K562 (cell line): ENCODE data around the gene CPLX1. TPM values are rescaled to one million over a fixed set of nuclear protein-coding genes. Genes with fewer than 3 reads are reported as not detected.
A peak's percentile ranks its signal among the peaks of the same experiment; 100 is the strongest.

Experiments used
- AFF4 ChIP-seq: sonication (generic); formaldehyde crosslinking; IDR thresholded peaks from 2 replicates; pipeline ENCODE4 v1.8.0; 2023; ENCODE audit warnings: mild to moderate bottlenecking, missing genetic modification reagents
- CEBPG ChIP-seq, 3 experiments: fragments of 200-800 bp in 1 of 3; sonication (Bioruptor generic) in 1 of 3; sonication (generic) in 1 of 3; formaldehyde crosslinking in 1 of 3; IDR thresholded peaks in 2 of 3; conservative IDR thresholded peaks in 1 of 3; 2 replicates each; pipeline versions ENCODE4 v1.6.1 to v1.8.0; 2016 to 2022; ENCODE audit warnings: missing compliant biosample characterization in 2 of 3, missing genetic modification characterization in 2 of 3, mild to moderate bottlenecking in 1 of 3, missing genetic modification reagents in 1 of 3
- E2F5 ChIP-seq: sonication (generic); formaldehyde crosslinking; IDR thresholded peaks from 2 replicates; pipeline ENCODE4 v1.8.0; 2022; ENCODE audit warnings: mild to moderate bottlenecking, missing genetic modification reagents
- ELF4 ChIP-seq: fragments of 450-650 bp; formaldehyde crosslinking; IDR thresholded peaks from 2 replicates; pipeline ENCODE4 v1.4.0; 2022; ENCODE audit warnings: missing genetic modification characterization
- FOXM1 ChIP-seq, 2 experiments: fragments of 450-650 bp in 1 of 2; sonication (generic) in 1 of 2; formaldehyde crosslinking in 1 of 2; IDR thresholded peaks; 2 replicates each; pipeline versions ENCODE4 v1.6.1 to v1.9.0; 2017 to 2022; ENCODE audit warnings: low read depth in 2 of 2, mild to moderate bottlenecking in 2 of 2, missing genetic modification reagents in 1 of 2, moderate library complexity in 1 of 2
- HNRNPLL ChIP-seq: fragments of 200-400 bp; formaldehyde crosslinking; IDR thresholded peaks from 2 replicates; pipeline ENCODE4 v1.6.1; 2017; ENCODE audit warnings: low read length, low read depth, mild to moderate bottlenecking; ENCODE audit not compliant: poor library complexity, severe bottlenecking
- KDM1A ChIP-seq, 2 experiments: fragments of 450-650 bp; IDR thresholded peaks; 2 replicates each; pipeline ENCODE4 v1.6.1; 2016; ENCODE audit warnings: mild to moderate bottlenecking in 2 of 2
- NR2F6 ChIP-seq: fragments of 450-650 bp; formaldehyde crosslinking; IDR thresholded peaks from 2 replicates; pipeline ENCODE4 v1.4.0; 2020; ENCODE audit warnings: mild to moderate bottlenecking
- PATZ1 ChIP-seq: fragments of 250-450 bp; sonication (Bioruptor Pico); IDR thresholded peaks from 2 replicates; pipeline ENCODE4 v1.5.0; 2020; ENCODE audit warnings: mild to moderate bottlenecking, borderline replicate concordance
- POLR2G ChIP-seq: fragments of 200-400 bp; formaldehyde crosslinking; IDR thresholded peaks from 2 replicates; pipeline ENCODE4 v1.6.1; 2017; ENCODE audit warnings: low read depth, mild to moderate bottlenecking, antibody characterized with exemption, low read length, moderate library complexity
- RNF2 ChIP-seq: sonication (generic); IDR thresholded peaks from 2 replicates; pipeline ENCODE4 v1.6.1; 2016
- SMARCE1 ChIP-seq: fragments of 450-650 bp; IDR thresholded peaks from 2 replicates; pipeline ENCODE4 v1.7.1; 2016; ENCODE audit warnings: mild to moderate bottlenecking
- SRF ChIP-seq, 2 experiments: fragments of 250-450, 450-650 bp in 1 of 2; sonication (Bioruptor Pico) in 1 of 2; sonication (generic) in 1 of 2; formaldehyde crosslinking; IDR thresholded peaks; 2 replicates each; pipeline versions ENCODE4 v1.5.0 to v1.5.1; 2020 to 2022; ENCODE audit warnings: mild to moderate bottlenecking in 1 of 2, missing genetic modification reagents in 1 of 2
- STAT5A ChIP-seq: IDR thresholded peaks from 2 replicates; pipeline ENCODE4 v1.6.1; 2012; ENCODE audit warnings: low read length, inconsistent platforms, borderline replicate concordance
- TARDBP ChIP-seq: fragments of 450-650 bp; IDR thresholded peaks from 2 replicates; pipeline ENCODE4 v1.6.1; 2016
- ZNF512 ChIP-seq: IDR thresholded peaks from 2 replicates; pipeline ENCODE4 v1.6.1; 2016; ENCODE audit warnings: missing genetic modification characterization, missing compliant biosample characterization
- polyA plus RNA-seq, 8 experiments: library from polyadenylated mRNA; depleted of rRNA in 4 of 8; stranded (reverse) in 5 of 8; unstranded in 3 of 8; fragments of >200 nt; fragmentation: Nextera tagmentation in 2 of 8; fragmentation: Illumina TruSeq in 1 of 8; extraction: Ambion mirVana in 2 of 8; extraction: Trizol in 1 of 8; gene quantifications; 2 replicates each; pipeline versions ENCODE4 v1.2.1 to v1.2.3, GENCODE V29; 2011 to 2014; ENCODE audit warnings: inconsistent platforms in 1 of 8, missing spikeins in 1 of 8
- total RNA-seq, 7 experiments: library from RNA; depleted of rRNA in 6 of 7; stranded (reverse); fragments of >200 nt in 6 of 7; fragmentation: Illumina TruSeq in 2 of 7; extraction: Trizol in 2 of 7; gene quantifications; 2 replicates each; pipeline versions ENCODE4 v1.2.1 to v1.2.3, GENCODE V29; 2011 to 2021; ENCODE audit warnings: low replicate concordance in 1 of 7

The CPLX1 gene
- total and polyA plus RNA-seq, 9 of the 15 experiments (the other 6 are each of a cell fraction or from before 2014, with no cell fraction given), result 0.03 to 3.3 (median 0.17) TPM; not detected in 2

GRCh38 chr4:869776-870175 lies 43.8 kb upstream of the CPLX1 start (continued):
- no peak for TF ChIP-seq AFF4 (CRISPR knock-in tag)
- peak in 1 of 2 experiments; percentile 86; a peak in 2 of 4 replicates for TF ChIP-seq KDM1A (IDR thresholded peaks at IDR 0.05)
- TF ChIP-seq RNF2, result no peak
- TF ChIP-seq HNRNPLL, result no peak
- TF ChIP-seq PATZ1 (CRISPR knock-in tag), result no peak
- TF ChIP-seq SRF (CRISPR knock-in tag; IDR thresholded peaks at IDR 0.05), result no peak
- no peak for TF ChIP-seq SMARCE1
- TF ChIP-seq STAT5A, result 0 out of 2 replicates have a peak, but pooled peaks have one; percentile 3
- TF ChIP-seq POLR2G, result 0 out of 2 replicates have a peak, but pooled peaks have one; percentile 13
- no peak for TF ChIP-seq ZNF512 (tag)
- TF ChIP-seq ELF4 (CRISPR knock-in tag), result no peak
- TF ChIP-seq NR2F6 (CRISPR knock-in tag), result no peak
- TF ChIP-seq CEBPG (CRISPR knock-in tag; IDR thresholded peaks at IDR 0.05), result no peak
- TF ChIP-seq CEBPG (tag; conservative IDR thresholded peaks at IDR 0.05 in 1 of 2, IDR thresholded peaks at IDR 0.05 in 1 of 2), result no peak
- TF ChIP-seq TARDBP, result 0 out of 2 replicates have a peak, but pooled peaks have one; percentile 22
- no peak for TF ChIP-seq FOXM1 (IDR thresholded peaks at IDR 0.05; ENCODE audit: low read depth)
- no peak for TF ChIP-seq FOXM1 (CRISPR knock-in tag; IDR thresholded peaks at IDR 0.05; ENCODE audit: low read depth)
- TF ChIP-seq E2F5 (CRISPR knock-in tag), result no peak
